Activated CD8-positive, alpha-beta memory T cell treated with anti-CD3 and anti-CD28 coated beads for 36 hours (primary cell): ENCODE measurements around the gene MMAA. TPM values are rescaled to one million over a fixed set of nuclear protein-coding genes. Genes with fewer than 3 reads are reported as not detected.

Source experiments
- CTCF ChIA-PET: fragments of 350-600 bp; sonication (Branson Sonifier 250); formaldehyde crosslinking; loops from one replicate; lab custom pipeline; 2021; ENCODE audit warnings: antibody characterized with exemption; lab: Charles Lee
- POLR2A ChIA-PET: fragments of 350-600 bp; sonication (Branson Sonifier 250); formaldehyde crosslinking; loops from one replicate; lab custom pipeline; 2021; ENCODE audit warnings: antibody characterized with exemption; lab: Charles Lee
- total RNA-seq, 2 experiments: library from RNA; stranded (reverse); gene quantifications; one replicate each; pipeline ENCODE4 v1.2.3, GENCODE V29; 2021

MMAA gene
- total RNA-seq, 2 experiments from 2014 or later, result 13.6 to 13.9 TPM

DNA sequence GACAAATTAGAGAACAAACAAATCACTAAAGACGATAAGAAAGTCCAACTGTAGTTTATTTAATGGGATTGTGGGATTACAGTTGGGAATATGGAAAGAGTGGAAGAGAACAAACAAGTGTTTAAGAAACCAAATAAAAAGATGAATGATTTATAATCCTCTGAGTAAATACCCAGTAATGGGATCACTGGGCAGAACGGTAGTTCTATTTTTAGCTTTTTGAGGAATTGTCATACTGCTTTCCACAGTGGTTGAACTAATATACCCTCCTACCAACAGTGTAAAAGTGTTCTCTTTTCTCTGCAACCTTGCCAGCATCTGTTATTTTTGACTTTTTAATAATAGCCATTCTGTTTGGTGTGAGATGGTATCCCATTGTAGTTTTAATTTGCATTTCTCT lies 75.7 kb downstream of the MMAA start:
- ChIA-PET POLR2A (no interaction called here), CTCF (no interaction called here)

DNA sequence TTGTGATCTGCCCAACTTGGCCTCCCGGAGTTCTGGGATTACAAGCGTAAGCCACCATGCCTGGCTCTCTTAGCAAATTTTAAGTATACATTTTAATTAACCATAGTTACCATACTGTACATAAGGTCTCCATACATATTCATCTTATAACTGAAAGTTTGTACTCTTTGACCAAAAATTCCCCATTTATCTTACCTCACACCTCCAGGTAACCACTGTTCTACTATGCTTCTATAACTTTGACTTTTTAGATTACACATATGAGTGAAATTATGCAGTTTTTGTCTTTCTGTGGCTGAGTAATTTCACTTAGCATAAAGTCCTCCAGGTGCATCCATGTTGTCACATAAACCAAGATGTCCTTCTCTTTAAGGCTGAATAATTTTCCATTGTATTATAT lies 78.1 kb downstream of the MMAA start:
- ChIA-PET CTCF (no interaction called here), POLR2A (no interaction called here)

DNA sequence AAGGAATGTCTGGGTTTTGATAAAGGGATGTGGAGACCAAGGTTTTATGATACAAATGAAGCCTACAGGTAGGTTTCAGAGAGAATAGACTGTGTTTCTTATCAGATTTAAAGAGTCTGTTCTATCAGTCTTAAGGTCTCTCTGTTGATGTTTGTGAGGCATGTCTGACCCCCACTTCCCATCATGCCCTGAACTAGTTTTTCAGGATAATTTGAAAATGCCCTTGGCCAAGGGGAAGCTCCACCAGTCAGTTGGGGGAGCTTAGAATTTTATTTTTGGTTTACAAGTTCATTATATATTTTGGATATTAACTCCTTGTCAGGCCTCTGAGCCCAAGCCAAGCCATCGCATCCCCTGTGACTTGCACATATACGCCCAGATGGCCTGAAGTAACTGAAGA lies 79.3 kb downstream of the MMAA start:
- ChIA-PET POLR2A (no interaction called here), CTCF (no interaction called here)

DNA sequence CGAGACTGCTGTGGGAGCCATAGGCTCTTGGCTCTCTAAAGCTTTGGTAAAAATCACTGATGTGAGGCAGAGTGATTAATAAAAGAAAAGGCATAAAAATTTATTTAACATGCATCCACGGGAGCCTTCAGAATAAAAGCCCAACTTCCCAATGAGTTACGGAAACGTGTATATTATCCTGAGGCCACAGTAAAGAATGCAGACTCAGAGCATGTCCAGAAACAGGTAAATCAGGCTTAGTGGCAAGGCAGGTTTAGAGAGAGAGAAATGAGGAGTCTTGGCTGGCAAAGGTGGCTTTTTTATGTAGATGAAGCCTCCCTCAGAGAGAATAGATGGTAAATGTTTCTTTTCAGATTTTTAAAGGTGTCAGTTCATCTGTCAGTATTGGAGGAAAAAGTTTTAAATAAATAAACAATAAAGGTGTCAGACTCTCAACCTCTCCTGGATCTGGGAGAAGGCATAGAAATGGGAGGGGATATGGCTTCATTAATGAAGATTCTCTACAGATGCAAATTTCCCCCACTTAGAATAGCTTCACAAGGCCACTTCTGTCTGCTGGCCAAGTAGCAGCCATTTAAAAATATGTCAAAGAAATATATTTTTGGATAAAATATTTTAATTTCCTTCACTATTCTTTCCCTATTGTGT lies 84.8 kb downstream of the MMAA start:
- CTCF ChIA-PET, result no interaction called here
- POLR2A ChIA-PET, result no interaction called here

DNA sequence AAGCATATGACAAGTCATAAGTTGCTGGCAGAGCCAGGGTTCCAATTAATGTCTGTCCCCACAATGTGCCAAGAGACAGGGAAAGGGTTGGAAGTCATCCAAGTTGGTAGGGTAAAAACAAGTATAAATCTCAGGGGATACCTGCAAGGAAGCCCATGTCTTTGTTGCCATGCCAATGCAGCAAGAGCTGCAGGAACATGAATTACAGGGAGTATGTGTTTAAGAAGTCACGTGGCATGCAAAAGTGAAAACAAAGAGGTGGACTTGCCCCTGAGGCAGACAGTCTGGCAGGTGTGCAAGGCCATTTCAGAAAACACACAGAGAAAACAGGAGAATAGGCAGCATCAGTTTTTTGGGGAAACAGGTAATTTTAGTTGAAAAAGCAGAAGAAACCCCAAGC lies 90.2 kb downstream of the MMAA start:
- CTCF ChIA-PET, result no interaction called here

More for the DNA sequence above, 90.2 kb downstream of the MMAA start:
- POLR2A ChIA-PET, result interaction anchor here (0.8 to 0.9 kb wide), 2 partner anchors 11 to 99 kb away, joined by 4 read pairs; no protein-coding TSS in a partner anchor

Other genes with a start within 250 kb of the MMAA start
- gene SMAD1, start 137.5 kb upstream of the MMAA start, total RNA-seq, result 1 to 10 TPM; 1.1 to 1.9 TPM
- not detected for gene C4orf51, start 60.8 kb downstream of the MMAA start, total RNA-seq